HG03103 (cell line): ENCODE measurements around the gene COL6A3.

ENCODE experiments used
- ATAC-seq: cut with Tn5 transposase; IDR thresholded peaks from one replicate; pipeline ENCODE4 v1.9.1; 2021; ENCODE audit warnings: low read depth; ENCODE audit not compliant: unreplicated experiment

COL6A3 gene

DNA sequence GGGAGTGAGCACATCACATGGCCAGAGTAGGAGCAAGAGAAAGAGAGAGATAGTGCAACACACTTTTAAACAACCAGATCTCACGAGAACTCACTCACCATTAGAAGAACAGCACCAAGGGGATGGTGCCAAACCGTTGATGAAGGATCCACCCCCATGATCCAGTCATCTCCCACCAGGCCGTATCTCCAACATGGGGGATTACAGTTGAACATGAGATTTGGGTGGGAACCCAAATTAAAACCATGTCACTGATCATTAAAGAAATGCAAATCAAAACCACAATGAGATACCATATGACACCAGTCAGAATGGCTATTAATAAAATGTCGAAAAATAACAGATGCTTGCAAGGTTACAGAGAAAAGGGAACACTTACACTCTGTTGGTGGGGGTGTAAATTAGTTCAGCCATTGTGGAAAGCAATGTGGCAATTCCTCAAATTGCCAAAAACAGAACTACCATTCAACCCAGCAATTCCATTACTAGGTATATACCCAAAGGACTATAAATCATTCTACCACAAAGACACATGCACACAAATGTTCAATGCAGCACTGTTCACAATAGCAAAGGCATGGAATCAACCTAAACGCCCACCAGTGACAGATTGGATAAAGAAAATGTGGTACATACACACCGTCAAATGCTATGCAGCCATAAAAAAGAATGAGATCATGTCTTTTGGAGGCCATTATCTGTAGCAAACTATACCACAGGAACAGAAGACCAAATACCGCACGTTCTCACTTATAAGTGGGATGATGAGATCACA is 137.1 kb downstream of the COL6A3 start:
- ATAC-seq, result no peak
